OCI-LY1 (cell line): ENCODE results near the gene SH3BGRL2.

Source experiments
- H2AFZ ChIP-seq: fragments of 200-600 bp; sonication (generic), shearing (Covaris generic); 2 replicates; pipeline ENCODE4 v1.6.0; 2014; ENCODE audit warnings: antibody characterized with exemption, mild to moderate bottlenecking, low read length
- H3F3A ChIP-seq: fragments of 200-600 bp; sonication (generic), shearing (Covaris generic); 2 replicates; pipeline ENCODE4 v1.6.0; 2014; ENCODE audit warnings: mild to moderate bottlenecking, antibody characterized with exemption, low read length, moderate library complexity; ENCODE audit not compliant: insufficient read depth
- H3K27ac ChIP-seq: fragments of 200-600 bp; sonication (generic); 2 replicates; pipeline ENCODE4 v1.5.1; 2014; ENCODE audit warnings: low read length, mixed run types, mild to moderate bottlenecking, low read depth; ENCODE audit not compliant: poor library complexity, severe bottlenecking
- H3K27me3 ChIP-seq: fragments of 200-600 bp; sonication (generic); 2 replicates; pipeline ENCODE4 v1.6.0; 2014; ENCODE audit warnings: antibody characterized with exemption, mild to moderate bottlenecking, low read length, moderate library complexity; ENCODE audit not compliant: insufficient read depth
- H3K36me3 ChIP-seq: fragments of 200-600 bp; sonication (generic); 2 replicates; pipeline ENCODE4 v1.6.1; 2014; ENCODE audit warnings: mild to moderate bottlenecking, antibody characterized with exemption, low read length, moderate library complexity, mixed read lengths; ENCODE audit not compliant: insufficient read depth
- H3K4me1 ChIP-seq: fragments of 200-600 bp; sonication (generic); 2 replicates; pipeline ENCODE4 v1.5.1; 2014; ENCODE audit warnings: mild to moderate bottlenecking, low read length, moderate library complexity; ENCODE audit not compliant: insufficient read depth, severe bottlenecking
- H3K4me2 ChIP-seq: fragments of 200-600 bp; sonication (generic), shearing (Covaris generic); 2 replicates; pipeline ENCODE4 v1.6.1; 2014; ENCODE audit warnings: low read length
- H3K4me3 ChIP-seq: fragments of 200-600 bp; sonication (generic); 2 replicates; pipeline ENCODE4 v1.5.1; 2014; ENCODE audit warnings: low read length, low read depth, mild to moderate bottlenecking, mixed read lengths; ENCODE audit not compliant: poor library complexity, severe bottlenecking
- H3K79me2 ChIP-seq: fragments of 200-600 bp; shearing (Covaris generic); 2 replicates; pipeline ENCODE4 v1.6.1; 2016; ENCODE audit warnings: mixed run types, low read length, mixed read lengths; ENCODE audit not compliant: insufficient read depth
- H3K9ac ChIP-seq: fragments of 200-600 bp; sonication (generic), shearing (Covaris generic); 2 replicates; pipeline ENCODE4 v1.6.1; 2014; ENCODE audit warnings: mild to moderate bottlenecking, low read length, mixed read lengths
- H3K9me2 ChIP-seq: fragments of 200-600 bp; sonication (generic), shearing (Covaris generic); 2 replicates; pipeline ENCODE4 v1.6.1; 2014; ENCODE audit warnings: low read depth, mild to moderate bottlenecking, low read length, mixed read lengths
- H3K9me3 ChIP-seq: fragments of 200-600 bp; shearing (Covaris generic); 2 replicates; pipeline ENCODE4 v1.6.1; 2014; ENCODE audit warnings: low read length, mixed read lengths
- H4K20me1 ChIP-seq: fragments of 200-600 bp; sonication (generic), shearing (Covaris generic); 2 replicates; pipeline ENCODE4 v1.6.0; 2016; ENCODE audit warnings: mild to moderate bottlenecking, low read length; ENCODE audit not compliant: insufficient read depth
- EZH2 ChIP-seq: fragments of 200-600 bp; sonication (generic), shearing (Covaris generic); IDR thresholded peaks from 2 replicates; pipeline ENCODE4 v1.8.0; 2017; ENCODE audit warnings: borderline replicate concordance, mixed run types, mild to moderate bottlenecking, antibody characterized with exemption, low read length, moderate library complexity, mixed read lengths
- TF ChIP-seq, protein P1 (sequence below): fragments of 200-600 bp; sonication (generic), shearing (Covaris generic); IDR thresholded peaks from 2 replicates; pipeline ENCODE4 v1.5.1; 2017; ENCODE audit warnings: mild to moderate bottlenecking, antibody characterized with exemption, low read length, moderate library complexity, mixed read lengths

SH3BGRL2 gene

DNA sequence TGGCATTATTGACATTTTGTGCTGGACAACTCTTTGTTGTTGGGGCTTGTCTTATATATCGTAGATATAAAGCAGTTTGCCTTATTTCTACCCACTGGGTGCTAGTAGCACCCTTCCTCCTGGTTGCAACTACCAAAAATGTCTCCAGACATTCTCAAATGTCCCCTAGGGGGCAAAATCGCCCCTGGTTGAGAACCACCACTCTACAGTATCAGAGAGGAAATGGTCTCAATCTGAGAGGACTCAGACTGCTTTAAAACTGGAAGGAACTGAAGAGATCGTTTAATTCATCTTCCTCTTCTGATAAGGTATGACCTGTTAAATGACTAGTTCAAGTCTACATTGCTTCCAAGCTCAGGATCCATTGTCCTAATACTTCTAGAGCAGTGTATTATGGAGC lies 14.9 kb downstream of the SH3BGRL2 start:
- no peaks in the 10 kb centered on the region for H3K79me2 ChIP-seq
- no peak overlapping the region for H3K4me2 ChIP-seq
- no peaks in the 10 kb centered on the region for H3K27me3 ChIP-seq

DNA sequence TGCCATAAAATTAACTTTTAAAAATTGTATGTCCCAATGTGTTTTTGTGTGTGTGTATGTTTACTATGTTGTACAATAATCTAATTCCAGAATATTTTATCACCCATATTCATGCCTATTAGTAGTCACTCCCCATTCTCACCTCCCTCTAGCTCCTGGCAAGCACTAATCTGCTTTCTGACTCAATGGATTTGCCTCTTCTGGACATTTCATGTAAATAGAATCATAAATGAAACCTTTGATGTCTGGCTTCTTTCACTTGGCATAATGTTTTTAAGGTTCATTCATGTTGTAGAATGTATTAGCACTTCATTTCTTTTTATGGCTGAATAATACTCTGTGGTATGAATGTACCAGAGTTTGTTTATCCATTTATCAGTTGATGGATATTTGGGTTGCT lies 15.4 kb downstream of the SH3BGRL2 start:
- Histone ChIP-seq H3K4me1 (no peaks in the 10 kb centered on the region), H3K9me2 (no peaks in the 10 kb centered on the region)

More for the DNA sequence above, 14.9 kb downstream of the SH3BGRL2 start:
- Histone ChIP-seq H3K36me3 (no peaks in the 10 kb centered on the region), H3K27ac (no peak overlapping the region), H3K9ac (no peak overlapping the region), H2AFZ (no peak overlapping the region), H3K4me3 (no peak overlapping the region), H4K20me1 (no peaks in the 10 kb centered on the region), H3F3A (no peaks in the 10 kb centered on the region), H3K9me3 (no peaks in the 10 kb centered on the region), H3K4me1 (no peaks in the 10 kb centered on the region), H3K9me2 (no peaks in the 10 kb centered on the region)
- TF ChIP-seq EZH2, result no peak
- TF ChIP-seq, protein P1, sequence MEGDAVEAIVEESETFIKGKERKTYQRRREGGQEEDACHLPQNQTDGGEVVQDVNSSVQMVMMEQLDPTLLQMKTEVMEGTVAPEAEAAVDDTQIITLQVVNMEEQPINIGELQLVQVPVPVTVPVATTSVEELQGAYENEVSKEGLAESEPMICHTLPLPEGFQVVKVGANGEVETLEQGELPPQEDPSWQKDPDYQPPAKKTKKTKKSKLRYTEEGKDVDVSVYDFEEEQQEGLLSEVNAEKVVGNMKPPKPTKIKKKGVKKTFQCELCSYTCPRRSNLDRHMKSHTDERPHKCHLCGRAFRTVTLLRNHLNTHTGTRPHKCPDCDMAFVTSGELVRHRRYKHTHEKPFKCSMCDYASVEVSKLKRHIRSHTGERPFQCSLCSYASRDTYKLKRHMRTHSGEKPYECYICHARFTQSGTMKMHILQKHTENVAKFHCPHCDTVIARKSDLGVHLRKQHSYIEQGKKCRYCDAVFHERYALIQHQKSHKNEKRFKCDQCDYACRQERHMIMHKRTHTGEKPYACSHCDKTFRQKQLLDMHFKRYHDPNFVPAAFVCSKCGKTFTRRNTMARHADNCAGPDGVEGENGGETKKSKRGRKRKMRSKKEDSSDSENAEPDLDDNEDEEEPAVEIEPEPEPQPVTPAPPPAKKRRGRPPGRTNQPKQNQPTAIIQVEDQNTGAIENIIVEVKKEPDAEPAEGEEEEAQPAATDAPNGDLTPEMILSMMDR, result peak; percentile 49

DNA sequence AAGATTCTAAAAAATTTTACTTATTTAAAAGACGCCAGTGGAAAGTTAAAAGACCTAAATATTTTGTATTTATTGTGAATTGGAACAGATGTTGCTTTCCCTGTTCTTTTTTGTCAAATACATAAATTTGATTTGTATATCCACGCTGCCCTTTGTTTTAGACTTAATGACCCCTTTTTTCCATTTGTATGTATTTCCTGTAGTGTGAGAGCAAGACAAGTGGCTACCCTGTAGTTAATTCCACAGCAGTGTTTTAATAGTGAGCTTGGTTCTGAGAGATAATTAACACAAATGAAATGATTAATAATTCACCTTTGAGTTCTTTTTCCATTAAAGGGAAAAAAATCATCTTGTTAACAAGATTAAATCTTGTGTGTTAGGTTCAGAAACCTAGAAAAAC lies 16.6 kb downstream of the SH3BGRL2 start:
- no peak overlapping the region for H3K4me2 ChIP-seq
- no peaks in the 10 kb centered on the region for H3K36me3 ChIP-seq
- H2AFZ ChIP-seq, result no peak overlapping the region
- TF ChIP-seq, protein P1, result no peak
- no peak for TF ChIP-seq EZH2
- no peaks in the 10 kb centered on the region for H3K9me3 ChIP-seq
- H3K27me3 ChIP-seq, result no peaks in the 10 kb centered on the region
- no peak overlapping the region for H3K27ac ChIP-seq
- no peaks in the 10 kb centered on the region for H3K79me2 ChIP-seq
- H3K4me3 ChIP-seq, result no peak overlapping the region
- no peaks in the 10 kb centered on the region for H3F3A ChIP-seq
- no peaks in the 10 kb centered on the region for H3K9me2 ChIP-seq
- H3K9ac ChIP-seq, result no peak overlapping the region
- H3K4me1 ChIP-seq, result no peaks in the 10 kb centered on the region
- no peaks in the 10 kb centered on the region for H4K20me1 ChIP-seq

More for the DNA sequence above, 15.4 kb downstream of the SH3BGRL2 start:
- TF ChIP-seq, protein P1, result no peak
- no peak for TF ChIP-seq EZH2
- H3K36me3 ChIP-seq, result no peaks in the 10 kb centered on the region
- no peak overlapping the region for H3K4me2 ChIP-seq
- H2AFZ ChIP-seq, result no peak overlapping the region
- H3K27ac ChIP-seq, result no peak overlapping the region
- H3K27me3 ChIP-seq, result no peaks in the 10 kb centered on the region
- H4K20me1 ChIP-seq, result no peaks in the 10 kb centered on the region
- no peaks in the 10 kb centered on the region for H3F3A ChIP-seq
- H3K79me2 ChIP-seq, result no peaks in the 10 kb centered on the region
- H3K9me3 ChIP-seq, result no peaks in the 10 kb centered on the region
- no peak overlapping the region for H3K4me3 ChIP-seq
- no peak overlapping the region for H3K9ac ChIP-seq
